ENCODE data around the gene GNAI1. TPM values are rescaled to one million over a fixed set of nuclear protein-coding genes. Genes with fewer than 3 reads are reported as not detected.

Gene GNAI1
- total RNA-seq = 22.2 and 35.8 TPM in 2 replicates

DNA sequence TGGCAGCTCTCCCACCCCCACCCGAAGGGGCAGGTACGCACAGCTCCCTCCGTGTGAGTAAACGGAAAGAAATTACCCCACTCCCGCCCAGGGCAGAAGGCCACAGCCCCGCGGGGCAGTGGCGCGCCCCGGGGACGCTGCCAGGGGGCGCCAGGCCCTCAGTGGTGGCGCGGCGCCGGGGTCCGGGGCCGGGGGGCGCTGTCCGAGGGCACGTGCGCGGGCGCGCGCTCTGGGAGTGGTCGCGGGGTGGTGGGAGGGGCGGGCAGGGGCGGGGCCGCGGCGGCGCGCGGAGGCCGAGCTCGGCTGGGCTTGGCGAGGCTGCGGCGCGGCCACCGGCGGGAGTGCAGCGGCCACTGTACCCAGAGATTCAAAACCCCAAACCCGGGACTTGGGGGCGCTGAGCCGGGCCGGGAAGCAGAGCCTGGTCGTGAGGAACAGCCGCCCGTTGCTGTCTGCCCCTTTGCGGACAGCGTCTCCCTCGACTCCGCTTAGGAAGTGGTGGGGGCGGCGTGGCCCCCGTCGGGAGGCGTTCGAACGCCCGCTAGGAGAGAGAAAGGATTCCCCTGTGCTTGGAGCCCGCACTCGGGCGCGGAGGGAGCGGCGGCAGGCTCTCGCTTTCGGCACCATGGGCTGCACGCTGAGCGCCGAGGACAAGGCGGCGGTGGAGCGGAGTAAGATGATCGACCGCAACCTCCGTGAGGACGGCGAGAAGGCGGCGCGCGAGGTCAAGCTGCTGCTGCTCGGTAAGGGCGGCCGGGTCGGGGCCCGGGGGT, at the start of gene GNAI1:
Gene GNAI1 (plus strand): TSS at position 296 of the 773 bp plus-strand sequence. CDS start 330 bp downstream, at position 626.

